ENCODE measurements around the gene OGFOD3. TPM values are rescaled to one million over a fixed set of nuclear protein-coding genes. Genes with fewer than 3 reads are reported as not detected.
A peak's percentile ranks its signal among the peaks of the same experiment; 100 is the strongest.

OGFOD3 gene
- total RNA-seq, 4 donors from 2014 or later = 12.4 to 30.1 (median 24.0) TPM

DNA sequence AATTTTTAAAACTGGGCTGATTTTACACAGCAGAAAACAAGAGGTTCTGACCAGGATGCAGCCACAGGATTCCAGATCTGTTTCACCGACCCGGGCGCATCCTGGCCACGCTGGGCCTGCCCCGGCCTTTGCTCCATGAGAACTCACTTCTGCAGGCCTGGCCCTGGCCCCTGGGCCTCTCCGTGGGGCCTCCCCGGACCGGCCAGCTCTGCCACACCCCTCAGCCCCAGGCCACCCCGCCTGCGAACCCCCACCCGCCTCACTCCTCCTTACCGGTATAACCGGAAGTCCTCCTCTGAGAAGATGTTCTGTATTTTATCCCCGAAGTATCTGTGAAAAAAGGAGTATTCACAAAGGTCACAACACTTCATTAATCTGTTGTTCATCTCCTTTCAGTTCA is 13.3 kb downstream of the OGFOD3 start:
- no peaks in the 10 kb centered on the region for H3K9me3 ChIP-seq
- H3K36me3 ChIP-seq = peaks cover 0 to 21% (median 0%) of the 10 kb centered on the region in 3 donors
- no peak overlapping the region for H3K4me3 ChIP-seq
- DNase-seq = no peak
- H3K4me1 ChIP-seq = peaks cover 0 to 4% (median 2%) of the 10 kb centered on the region in 4 donors
- H3K27me3 ChIP-seq = no peaks in the 10 kb centered on the region
- no peak for TF ChIP-seq POLR2A (IDR thresholded peaks at IDR 0.05)
- TF ChIP-seq, protein P1, sequence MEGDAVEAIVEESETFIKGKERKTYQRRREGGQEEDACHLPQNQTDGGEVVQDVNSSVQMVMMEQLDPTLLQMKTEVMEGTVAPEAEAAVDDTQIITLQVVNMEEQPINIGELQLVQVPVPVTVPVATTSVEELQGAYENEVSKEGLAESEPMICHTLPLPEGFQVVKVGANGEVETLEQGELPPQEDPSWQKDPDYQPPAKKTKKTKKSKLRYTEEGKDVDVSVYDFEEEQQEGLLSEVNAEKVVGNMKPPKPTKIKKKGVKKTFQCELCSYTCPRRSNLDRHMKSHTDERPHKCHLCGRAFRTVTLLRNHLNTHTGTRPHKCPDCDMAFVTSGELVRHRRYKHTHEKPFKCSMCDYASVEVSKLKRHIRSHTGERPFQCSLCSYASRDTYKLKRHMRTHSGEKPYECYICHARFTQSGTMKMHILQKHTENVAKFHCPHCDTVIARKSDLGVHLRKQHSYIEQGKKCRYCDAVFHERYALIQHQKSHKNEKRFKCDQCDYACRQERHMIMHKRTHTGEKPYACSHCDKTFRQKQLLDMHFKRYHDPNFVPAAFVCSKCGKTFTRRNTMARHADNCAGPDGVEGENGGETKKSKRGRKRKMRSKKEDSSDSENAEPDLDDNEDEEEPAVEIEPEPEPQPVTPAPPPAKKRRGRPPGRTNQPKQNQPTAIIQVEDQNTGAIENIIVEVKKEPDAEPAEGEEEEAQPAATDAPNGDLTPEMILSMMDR (IDR thresholded peaks at IDR 0.05) = no peak
- H3K27ac ChIP-seq = no peak overlapping the region

GRCh38 chr17:82403662-82404660 is 14.4 kb downstream of the OGFOD3 start:
- TF ChIP-seq, protein P1 (IDR thresholded peaks at IDR 0.05) = no peak
- no peak for TF ChIP-seq POLR2A (IDR thresholded peaks at IDR 0.05)
- Histone ChIP-seq H3K9me3 (no peaks in the 10 kb centered on the region), H3K4me1 (peaks cover 0 to 4% (median 2%) of the 10 kb centered on the region in 4 donors), H3K36me3 (peaks cover 0 to 21% (median 0%) of the 10 kb centered on the region in 3 donors), H3K4me3 (no peak overlapping the region), H3K27ac (no peak overlapping the region), H3K27me3 (no peaks in the 10 kb centered on the region)
- DNase-seq = no peak

- H3K9me3 ChIP-seq = no peaks in the 10 kb centered on the region
- TF ChIP-seq POLR2A (IDR thresholded peaks at IDR 0.05) = no peak
- TF ChIP-seq, protein P1 (IDR thresholded peaks at IDR 0.05) = no peak
- peaks cover 0 to 21% (median 0%) of the 10 kb centered on the region in 3 donors for H3K36me3 ChIP-seq
- H3K4me3 ChIP-seq = no peak overlapping the region
- H3K4me1 ChIP-seq = peaks cover 0 to 4% (median 2%) of the 10 kb centered on the region in 4 donors
- no peak for DNase-seq
- no peaks in the 10 kb centered on the region for H3K27me3 ChIP-seq
- H3K27ac ChIP-seq = no peak overlapping the region
These were observed 15.5 kb downstream of the OGFOD3 start for GRCh38 chr17:82402865-82403264.

- TF ChIP-seq POLR2A (IDR thresholded peaks at IDR 0.05) = no peak
- TF ChIP-seq, protein P1 (IDR thresholded peaks at IDR 0.05) = no peak
- DNase-seq = peak in 2 of 3 donors; percentile 70 to 84
- H3K27me3 ChIP-seq = no peaks in the 10 kb centered on the region
- H3K36me3 ChIP-seq = peaks cover 0 to 29% (median 0%) of the 10 kb centered on the region in 3 donors
- H3K4me3 ChIP-seq = no peak overlapping the region
- peaks cover 0 to 4% (median 2%) of the 10 kb centered on the region in 4 donors for H3K4me1 ChIP-seq
- H3K27ac ChIP-seq = no peak overlapping the region
- no peaks in the 10 kb centered on the region for H3K9me3 ChIP-seq
These were observed 17.6 kb downstream of the OGFOD3 start for GRCh38 chr17:82400830-82401229.

GRCh38 chr17:82400206-82400605 is 18.2 kb downstream of the OGFOD3 start:
- no peaks in the 10 kb centered on the region for H3K27me3 ChIP-seq
- peaks cover 0 to 4% (median 2%) of the 10 kb centered on the region in 4 donors for H3K4me1 ChIP-seq
- no peak overlapping the region for H3K4me3 ChIP-seq
- no peaks in the 10 kb centered on the region for H3K9me3 ChIP-seq
- H3K36me3 ChIP-seq = peaks cover 0 to 29% (median 0%) of the 10 kb centered on the region in 3 donors
- no peak for TF ChIP-seq POLR2A (IDR thresholded peaks at IDR 0.05)
- TF ChIP-seq, protein P1 (IDR thresholded peaks at IDR 0.05) = no peak
- no peak overlapping the region for H3K27ac ChIP-seq
- DNase-seq = no peak

All from Peyer's patch (tissue), 4 donors.